Endothelial cell of umbilical vein (primary cell): ENCODE results near the gene DMTF1. TPM values are rescaled to one million over a fixed set of nuclear protein-coding genes. Genes with fewer than 3 reads are reported as not detected.

Experiments
- BruUV-seq: library from RNA; stranded (reverse); fragments of 400-500 nt; replicated peaks from 2 replicates; lab custom pipeline; 2021; lab: Mats Ljungman, UMichigan
- CTCF ChIA-PET: fragments of 300-600, 350-600 bp; sonication (Branson Sonifier 250); formaldehyde crosslinking; loops from one replicate; lab custom pipeline; 2021; ENCODE audit warnings: antibody characterized with exemption, inconsistent platforms; lab: Charles Lee
- POLR2A ChIA-PET: fragments of 300-600, 350-600 bp; sonication (Branson Sonifier 250); formaldehyde crosslinking; loops from one replicate; lab custom pipeline; 2021; ENCODE audit warnings: antibody characterized with exemption, inconsistent platforms; lab: Charles Lee
- DNase-seq: peaks from one replicate; pipeline ENCODE4 v3.0.0-alpha.2; 2011; ENCODE audit warnings: low read depth, low spot score
- FAIRE-seq: peaks from 2 replicates; lab custom pipeline; 2011; peaks lifted over from hg19 to GRCh38; lab: Jason Lieb, UNC
- H2AFZ ChIP-seq: 2 replicates; pipeline ENCODE4 v1.6.0; 2012; ENCODE audit warnings: low read depth, low read length, control low read depth, inconsistent platforms
- H3K27ac ChIP-seq: 2 replicates; pipeline ENCODE4 v1.5.1; 2011; ENCODE audit warnings: low read depth, mild to moderate bottlenecking, control low read depth, low read length, moderate library complexity; ENCODE audit not compliant: insufficient read depth
- H3K27me3 ChIP-seq, 2 experiments: 2 replicates each; pipeline versions ENCODE4 v1.6.0 to v1.6.1; 2011; ENCODE audit warnings: low read length in 2 of 2, mixed read lengths in 1 of 2; ENCODE audit not compliant: control insufficient read depth in 2 of 2, insufficient read depth in 2 of 2
- H3K36me3 ChIP-seq, 2 experiments: 2 replicates in 1 of 2; 3 replicates in 1 of 2; pipeline ENCODE4 v1.5.1; 2011; ENCODE audit warnings: low read length in 2 of 2, mild to moderate bottlenecking in 1 of 2, moderate library complexity in 1 of 2; ENCODE audit not compliant: control insufficient read depth in 2 of 2, insufficient read depth in 2 of 2; ENCODE audit errors: extremely low read depth in 1 of 2
- H3K4me1 ChIP-seq: 3 replicates; pipeline ENCODE4 v1.5.1; 2011; ENCODE audit warnings: mild to moderate bottlenecking, low read length; ENCODE audit not compliant: control insufficient read depth, insufficient read depth; ENCODE audit errors: extremely low read depth
- H3K4me2 ChIP-seq: 2 replicates; pipeline ENCODE4 v1.6.1; 2011; ENCODE audit warnings: low read length, control low read depth, mixed read lengths; ENCODE audit not compliant: insufficient read depth
- H3K4me3 ChIP-seq, 3 experiments: fragments of 200-600 bp in 1 of 3; sonication (generic), shearing (Covaris generic) in 1 of 3; replicated peaks in 1 of 3; 2 replicates each; pipeline ENCODE4 v1.5.1; 2011 to 2016; ENCODE audit warnings: control low read depth in 3 of 3, low read length in 3 of 3, mild to moderate bottlenecking in 2 of 3, inconsistent platforms in 1 of 3, low read depth in 1 of 3, moderate library complexity in 1 of 3; ENCODE audit not compliant: insufficient read depth in 1 of 3
- H3K79me2 ChIP-seq: 2 replicates; pipeline ENCODE4 v1.6.0; 2012; ENCODE audit warnings: low read length, inconsistent platforms; ENCODE audit not compliant: control insufficient read depth, insufficient read depth
- H3K9ac ChIP-seq: replicated peaks from 2 replicates; pipeline ENCODE3; 2011; ENCODE audit warnings: low read length, control low read depth; ENCODE audit not compliant: insufficient read depth; ENCODE audit errors: extremely low read depth
- H3K9me1 ChIP-seq: replicated peaks from 3 replicates; pipeline ENCODE4 v1.6.0; 2011; ENCODE audit warnings: mild to moderate bottlenecking, low read length; ENCODE audit not compliant: control insufficient read depth, insufficient read depth; ENCODE audit errors: extremely low read depth
- H3K9me3 ChIP-seq: replicated peaks from 2 replicates; pipeline ENCODE4 v1.5.1; 2012; ENCODE audit warnings: low read length, inconsistent platforms; ENCODE audit not compliant: control insufficient read depth, insufficient read depth
- H4K20me1 ChIP-seq: replicated peaks from 2 replicates; pipeline ENCODE3; 2011; ENCODE audit warnings: mild to moderate bottlenecking, low read length; ENCODE audit not compliant: control insufficient read depth, insufficient read depth; ENCODE audit errors: extremely low read depth
- EZH2 ChIP-seq: IDR thresholded peaks from 2 replicates; pipeline ENCODE4 v1.6.1; 2012; ENCODE audit warnings: borderline replicate concordance, low read depth, mild to moderate bottlenecking, moderate library complexity, low read length, inconsistent platforms; ENCODE audit not compliant: severe bottlenecking
- FOS ChIP-seq: IDR thresholded peaks from 2 replicates; pipeline ENCODE4 v1.6.1; 2011; ENCODE audit warnings: mild to moderate bottlenecking, low read length, moderate library complexity, borderline replicate concordance; ENCODE audit not compliant: insufficient read depth
- POLR2AphosphoS5 ChIP-seq: IDR thresholded peaks from 2 replicates; pipeline ENCODE4 v1.6.1; 2012; ENCODE audit warnings: low read depth, mild to moderate bottlenecking, control low read depth, low read length, moderate library complexity; ENCODE audit not compliant: insufficient read depth
- dilution Hi-C: fragments of 300-500 bp; cut with MboI; formaldehyde crosslinking; loops from one replicate; pipeline ENCODE4 v1.15.0; 2019; ENCODE audit warnings: low sequenced_read_pairs; ENCODE audit not compliant: extremely low pct_ligation_motif_present
- intact Hi-C: fragments of 100-400 bp; cut with micrococcal nuclease; formaldehyde crosslinking; loops from one replicate; pipeline ENCODE4 v1.10.0; 2022
- polyA plus RNA-seq, 4 experiments: library from polyadenylated mRNA; depleted of rRNA in 3 of 4; stranded (reverse) in 3 of 4; unstranded in 1 of 4; fragments of >200 nt; gene quantifications; 2 replicates each; pipeline versions ENCODE4 v1.2.1 to v1.2.3, GENCODE V29; 2011 to 2012; ENCODE audit warnings: missing spikeins in 1 of 4
- total RNA-seq: library from RNA; stranded (reverse); gene quantifications from 2 replicates; pipeline ENCODE4 v1.2.3, GENCODE V29; 2021
- TF ChIP-seq, protein P1 (sequence below), 2 donors: IDR thresholded peaks; 1 replicate in 1 of 2; 2 replicates in 1 of 2; pipeline ENCODE4 v1.5.1; 2011; ENCODE audit warnings: low read length in 2 of 2, mild to moderate bottlenecking in 2 of 2, moderate library complexity in 2 of 2, control low read depth in 1 of 2, inconsistent platforms in 1 of 2, low read depth in 1 of 2; ENCODE audit not compliant: insufficient read depth in 1 of 2; ENCODE audit errors: extremely low read depth in 1 of 2

The DMTF1 gene
- total and polyA plus RNA-seq, 2 donors (not counting 3 experiments of a cell fraction or from before 2014, with no cell fraction given): 78.5 to 100.0 TPM

DNA sequence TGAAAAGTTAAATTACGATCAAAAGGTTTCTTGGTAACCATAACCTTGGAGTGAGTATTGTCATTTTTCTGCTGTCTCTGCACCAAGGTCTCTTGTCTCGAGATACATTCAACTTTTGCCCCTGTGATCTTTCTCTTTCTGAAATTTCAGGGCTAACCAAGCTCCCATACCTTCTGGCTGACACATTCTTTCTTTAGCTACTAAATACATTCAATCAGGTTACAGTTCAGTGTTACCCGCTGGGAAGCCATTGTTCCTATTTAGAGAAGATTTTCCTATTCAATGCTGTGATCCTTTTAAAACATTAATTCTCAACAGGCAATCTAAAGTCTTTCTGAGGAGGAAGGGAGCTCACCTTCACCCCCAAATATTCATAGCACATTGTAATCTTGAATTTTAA lies 22.9 kb upstream of the DMTF1 start:
- dilution Hi-C loops (no loop called here), intact Hi-C loops (no loop called here)
- peak overlapping the region; percentile 43 for H2AFZ ChIP-seq
- peaks cover 6% of the 10 kb centered on the region for H3K4me1 ChIP-seq
- H3K9me3 ChIP-seq: no peaks in the 10 kb centered on the region
- no peaks in the 10 kb centered on the region for H3K36me3 ChIP-seq
- peak overlapping the region; percentile 8 for H3K4me2 ChIP-seq
- no peak overlapping the region for H3K4me3 ChIP-seq
- TF ChIP-seq, protein P1, sequence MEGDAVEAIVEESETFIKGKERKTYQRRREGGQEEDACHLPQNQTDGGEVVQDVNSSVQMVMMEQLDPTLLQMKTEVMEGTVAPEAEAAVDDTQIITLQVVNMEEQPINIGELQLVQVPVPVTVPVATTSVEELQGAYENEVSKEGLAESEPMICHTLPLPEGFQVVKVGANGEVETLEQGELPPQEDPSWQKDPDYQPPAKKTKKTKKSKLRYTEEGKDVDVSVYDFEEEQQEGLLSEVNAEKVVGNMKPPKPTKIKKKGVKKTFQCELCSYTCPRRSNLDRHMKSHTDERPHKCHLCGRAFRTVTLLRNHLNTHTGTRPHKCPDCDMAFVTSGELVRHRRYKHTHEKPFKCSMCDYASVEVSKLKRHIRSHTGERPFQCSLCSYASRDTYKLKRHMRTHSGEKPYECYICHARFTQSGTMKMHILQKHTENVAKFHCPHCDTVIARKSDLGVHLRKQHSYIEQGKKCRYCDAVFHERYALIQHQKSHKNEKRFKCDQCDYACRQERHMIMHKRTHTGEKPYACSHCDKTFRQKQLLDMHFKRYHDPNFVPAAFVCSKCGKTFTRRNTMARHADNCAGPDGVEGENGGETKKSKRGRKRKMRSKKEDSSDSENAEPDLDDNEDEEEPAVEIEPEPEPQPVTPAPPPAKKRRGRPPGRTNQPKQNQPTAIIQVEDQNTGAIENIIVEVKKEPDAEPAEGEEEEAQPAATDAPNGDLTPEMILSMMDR (IDR thresholded peaks at IDR 0.05; ENCODE audit: extremely low read depth in 1 of 2, insufficient read depth in 1 of 2, low read depth in 1 of 2, low read length in 2 of 2): no peak
- no peak for TF ChIP-seq FOS
- no peak overlapping the region for H3K27ac ChIP-seq
- H3K9ac ChIP-seq: no peak overlapping the region
- H3K27me3 ChIP-seq: no peaks in the 10 kb centered on the region
- no peaks in the 10 kb centered on the region for H3K79me2 ChIP-seq
- POLR2A ChIA-PET: interaction anchor here (0.6 kb wide), 1 partner anchor 177 kb away, joined by 7 read pairs; no protein-coding TSS in a partner anchor
- FAIRE-seq: no peak
- no TSS peak for BruUV-seq
- no peaks in the 10 kb centered on the region for H4K20me1 ChIP-seq
- CTCF ChIA-PET: interaction anchor here (0.9 to 1.9 kb wide), 4 partner anchors 9 to 187 kb away, joined by 3 to 16 read pairs (median 3); no protein-coding TSS in a partner anchor
- no peaks in the 10 kb centered on the region for H3K9me1 ChIP-seq
- DNase-seq: no peak

GRCh38 chr7:87129848-87130247 lies 22.4 kb upstream of the DMTF1 start:
- no peaks in the 10 kb centered on the region for H3K79me2 ChIP-seq
- H3K27ac ChIP-seq: no peak overlapping the region
- no peaks in the 10 kb centered on the region for H4K20me1 ChIP-seq
- no peak for TF ChIP-seq EZH2
- no peak for TF ChIP-seq POLR2AphosphoS5
- TF ChIP-seq, protein P1 (IDR thresholded peaks at IDR 0.05; ENCODE audit: extremely low read depth in 1 of 2, insufficient read depth in 1 of 2, low read depth in 1 of 2, low read length in 2 of 2): no peak
- H2AFZ ChIP-seq: no peak overlapping the region
- H3K9me1 ChIP-seq: no peaks in the 10 kb centered on the region
- CTCF ChIA-PET: interaction anchor here (1.1 kb wide), 1 partner anchor 9 kb away, joined by 3 read pairs; no protein-coding TSS in a partner anchor
- no peak overlapping the region for H3K4me3 ChIP-seq
- intact Hi-C loops: no loop called here
- H3K9ac ChIP-seq: no peak overlapping the region
- H3K4me1 ChIP-seq: peaks cover 6% of the 10 kb centered on the region
- no peak overlapping the region for H3K4me2 ChIP-seq
- FAIRE-seq: no peak
- H3K36me3 ChIP-seq: no peaks in the 10 kb centered on the region
- no peaks in the 10 kb centered on the region for H3K9me3 ChIP-seq
- BruUV-seq: no TSS peak
- dilution Hi-C loops: no loop called here
- POLR2A ChIA-PET: interaction anchor here (0.6 kb wide), 1 partner anchor 177 kb away, joined by 7 read pairs; no protein-coding TSS in a partner anchor
- H3K27me3 ChIP-seq: no peaks in the 10 kb centered on the region
- no peak for DNase-seq
